T-helper 1 cell treated with Interleukin-12 subunit alpha and Interleukin-12 subunit beta and Interleukin-4 antibody, amounts not matched to agents 30 ng/mL and 1 ng/mL, for 36 hours (primary cell): ENCODE results near the gene EFNA5. TPM values are rescaled to one million over a fixed set of nuclear protein-coding genes. Genes with fewer than 3 reads are reported as not detected.
"Not testable (repeated sequence)": the region's sequence is repeated elsewhere in the genome, so short reads cannot be mapped to it uniquely, and the experiment has no call there.

Experiments
- intact Hi-C: fragments of 100-400 bp; cut with micrococcal nuclease; formaldehyde crosslinking; loops from one replicate; pipeline ENCODE4 v1.15.1; 2024
- total RNA-seq: library from RNA; stranded (reverse); gene quantifications from 2 replicates; pipeline ENCODE4 v1.2.3, GENCODE V29; 2022

The EFNA5 gene
- total RNA-seq, 1 donor from 2014 or later = not detected

DNA sequence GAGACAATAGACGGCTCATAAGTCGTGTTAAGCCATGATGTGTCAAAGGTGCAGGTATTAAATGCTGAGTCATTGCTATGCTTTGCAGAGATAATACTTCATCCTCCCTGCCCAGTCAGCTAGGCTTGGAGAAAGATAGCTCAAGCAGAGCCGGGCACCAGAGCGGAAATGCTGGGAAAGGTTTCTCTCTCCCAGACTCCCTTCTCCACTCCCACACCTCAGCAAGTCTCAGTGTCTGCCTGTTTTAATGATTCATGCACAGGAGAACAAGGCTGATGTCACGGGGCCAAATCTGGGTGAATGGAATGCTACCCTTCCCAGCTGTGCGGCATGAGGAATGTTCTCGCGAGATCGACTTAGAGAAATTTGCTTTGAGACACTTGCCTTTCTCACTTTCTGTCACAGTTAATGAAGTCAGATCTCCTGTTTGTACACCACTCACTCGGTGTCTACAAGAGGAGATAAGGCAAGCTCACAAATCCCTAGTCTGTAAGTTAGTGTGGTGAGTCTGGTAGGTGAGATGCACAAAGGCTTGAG lies 204.4 kb downstream of the EFNA5 start:
- intact Hi-C loops = no loop called here

DNA sequence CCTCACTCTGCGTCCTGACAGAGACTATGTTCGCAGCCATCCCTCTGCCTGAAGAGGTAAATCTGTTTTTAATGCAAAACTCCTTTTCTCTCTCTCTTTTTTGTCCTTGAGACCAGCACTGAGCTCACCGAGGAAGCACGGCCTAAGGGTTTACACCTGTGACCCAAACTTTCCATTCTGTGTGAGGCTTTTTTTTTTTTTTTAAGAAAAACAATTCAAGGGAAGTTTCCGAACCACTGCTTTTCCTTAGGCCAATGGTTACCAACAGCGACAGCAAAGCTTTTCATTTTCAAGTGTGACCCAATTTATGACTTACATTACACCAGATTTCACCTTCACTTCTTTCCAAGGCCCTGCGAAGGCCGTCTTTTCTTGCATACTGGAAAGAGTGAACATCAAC lies 205.9 kb downstream of the EFNA5 start:
- intact Hi-C loops = loop anchor here (5.0 kb wide), 1 partner anchor 107 kb away; no protein-coding TSS in a partner anchor

DNA sequence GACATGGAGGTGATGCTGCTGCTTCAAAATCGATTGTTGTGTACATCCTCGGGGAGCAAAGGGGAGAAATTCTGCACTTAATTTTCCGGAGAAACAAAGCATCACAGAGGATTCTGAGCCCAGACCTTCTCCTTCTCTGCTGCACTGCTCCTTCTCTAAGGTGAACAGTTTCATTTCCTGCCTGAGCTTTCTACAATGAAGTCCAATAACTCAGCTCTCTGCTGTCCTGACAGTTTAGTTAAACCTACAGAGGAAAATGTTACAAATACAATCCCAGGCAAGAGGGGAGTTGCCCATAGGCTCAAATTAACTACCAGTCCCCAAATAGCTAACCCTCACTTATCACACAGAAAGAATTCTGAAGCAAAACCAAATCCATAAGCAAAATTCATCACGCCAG lies 206.3 kb downstream of the EFNA5 start:
- intact Hi-C loops = loop anchor here (5.0 kb wide), 1 partner anchor 108 kb away; no protein-coding TSS in a partner anchor

DNA sequence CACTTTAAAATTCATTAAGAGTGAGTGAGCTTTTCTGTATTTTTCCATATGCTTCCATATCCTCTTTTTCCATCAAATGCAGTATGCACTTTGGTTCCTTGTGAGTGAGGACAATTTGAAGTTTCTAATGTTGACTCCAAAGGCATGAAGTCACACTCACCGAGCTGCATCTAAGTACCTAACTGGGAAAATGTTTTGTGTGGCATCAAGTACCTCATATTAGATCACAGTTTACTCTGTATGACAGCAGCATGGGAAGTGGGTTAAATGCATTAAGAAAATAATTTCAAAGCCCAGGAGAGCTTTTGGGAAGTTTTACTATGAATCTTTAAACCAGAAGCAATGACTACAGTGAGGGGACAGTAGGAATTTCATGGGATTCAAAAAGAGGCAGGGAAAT lies 207.0 kb downstream of the EFNA5 start:
- intact Hi-C loops = loop anchor here (5.0 kb wide), 1 partner anchor 109 kb away; no protein-coding TSS in a partner anchor

- intact Hi-C loops = loop anchor here (5.0 kb wide), 1 partner anchor 111 kb away; no protein-coding TSS in a partner anchor
Observed at GRCh38 chr5:107461770-107462169, 209.0 kb downstream of the EFNA5 start.

GRCh38 chr5:107460789-107461188 lies 209.9 kb downstream of the EFNA5 start:
- intact Hi-C loops = loop anchor here (5.0 kb wide), 1 partner anchor 112 kb away; no protein-coding TSS in a partner anchor

GRCh38 chr5:107459605-107460004 lies 211.1 kb downstream of the EFNA5 start:
- intact Hi-C loops = loop anchor here (5.0 kb wide), 1 partner anchor 113 kb away; no protein-coding TSS in a partner anchor

DNA sequence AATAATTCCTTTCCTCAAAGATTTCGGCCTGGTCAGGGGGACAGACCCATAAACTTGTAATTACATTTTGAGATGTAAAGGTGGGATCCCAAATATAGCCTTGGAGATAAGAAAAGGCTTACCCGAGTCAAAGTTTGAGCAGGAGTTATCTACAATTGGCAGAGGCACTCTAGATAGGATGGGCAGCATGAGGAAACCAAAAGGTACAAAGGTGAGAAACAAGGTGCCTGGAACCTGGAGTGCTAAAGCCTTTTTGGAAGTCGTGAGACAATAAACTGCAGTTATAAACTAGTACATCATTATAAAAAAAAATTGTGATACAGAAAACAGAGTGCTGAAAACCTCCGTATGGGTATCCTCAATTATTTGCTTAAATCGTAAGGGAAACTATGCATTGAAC lies 212.4 kb downstream of the EFNA5 start:
- intact Hi-C loops = no loop called here

DNA sequence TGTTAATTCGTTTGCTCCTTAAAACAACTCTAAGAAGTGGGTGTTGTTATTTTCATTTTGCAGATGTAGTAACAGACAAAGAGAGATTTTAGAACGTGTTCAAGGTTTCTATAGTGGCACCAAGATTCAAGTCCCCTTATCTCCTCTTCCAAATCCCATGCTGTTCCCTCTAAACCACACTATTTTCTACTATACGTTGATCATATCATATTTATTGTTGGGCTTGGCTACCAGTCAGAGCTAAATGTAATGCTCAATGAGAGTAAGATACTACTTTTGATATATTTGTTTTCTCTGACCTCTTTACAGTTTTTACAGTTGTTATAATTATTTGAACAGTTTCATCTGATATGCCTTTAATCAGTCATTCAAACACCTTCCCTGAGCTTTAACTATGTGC lies 212.9 kb downstream of the EFNA5 start:
- intact Hi-C loops = no loop called here

GRCh38 chr5:107457138-107457537 lies 213.6 kb downstream of the EFNA5 start:
- intact Hi-C loops = no loop called here

DNA sequence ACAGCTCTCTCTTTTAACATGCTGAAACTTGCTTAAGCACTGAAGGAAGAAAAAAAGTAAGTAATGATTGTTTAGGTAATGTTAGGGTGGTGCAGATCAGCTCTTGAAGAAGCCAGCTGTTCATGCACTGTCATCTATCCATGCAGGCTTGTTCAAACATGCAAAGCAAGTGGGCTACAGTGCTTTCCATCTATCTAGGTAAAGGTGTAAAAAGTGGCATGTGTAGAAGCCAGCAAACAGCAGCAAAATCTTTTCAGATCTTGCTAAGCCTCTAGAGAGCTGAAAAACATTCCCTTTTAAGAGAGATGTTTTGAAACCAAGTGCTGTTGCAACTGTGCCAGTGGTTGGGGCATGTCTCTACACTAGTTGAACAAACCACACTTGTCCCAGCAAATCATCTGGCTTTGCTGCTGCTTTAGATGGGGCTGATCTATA lies 214.4 kb downstream of the EFNA5 start:
- intact Hi-C loops = no loop called here

GRCh38 chr5:107455111-107455544 lies 215.6 kb downstream of the EFNA5 start:
- intact Hi-C loops = no loop called here

DNA sequence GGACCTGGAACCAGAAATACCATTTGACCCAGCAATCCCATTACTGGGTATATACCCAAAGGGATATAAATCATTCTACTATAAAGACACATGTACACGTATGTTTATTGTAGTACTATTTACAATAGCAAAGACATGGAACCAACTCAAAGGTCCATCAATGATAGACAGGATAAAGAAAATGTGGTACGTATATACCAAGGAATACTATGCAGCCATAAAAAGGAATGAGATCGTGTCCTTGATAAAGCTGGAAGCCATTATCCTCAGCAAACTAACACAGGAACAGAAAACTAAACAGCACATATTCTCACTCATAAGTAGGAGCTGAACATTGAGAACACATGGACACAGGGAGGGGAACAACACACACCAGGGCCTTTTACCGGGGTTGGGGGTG lies 218.9 kb downstream of the EFNA5 start:
- intact Hi-C loops = not testable (repeated sequence)

DNA sequence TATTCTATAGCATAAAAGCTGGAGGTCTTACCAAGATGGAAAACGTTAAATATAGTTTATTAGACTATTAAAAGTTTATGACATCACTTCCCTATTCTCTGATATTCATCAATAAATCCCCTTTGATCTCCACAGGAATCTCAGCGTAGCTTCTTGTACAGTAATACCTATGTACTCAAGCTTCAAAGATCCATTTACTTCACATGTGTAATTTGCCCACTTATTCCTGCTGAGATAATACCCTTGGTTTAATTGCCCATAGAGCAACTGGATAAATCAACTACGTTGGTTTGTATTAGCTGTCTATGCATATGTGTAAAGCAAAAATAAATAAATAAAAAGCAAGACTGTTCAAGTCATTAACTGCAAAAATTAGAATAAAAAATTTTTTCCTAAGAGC lies 219.7 kb downstream of the EFNA5 start:
- intact Hi-C loops = no loop called here

DNA sequence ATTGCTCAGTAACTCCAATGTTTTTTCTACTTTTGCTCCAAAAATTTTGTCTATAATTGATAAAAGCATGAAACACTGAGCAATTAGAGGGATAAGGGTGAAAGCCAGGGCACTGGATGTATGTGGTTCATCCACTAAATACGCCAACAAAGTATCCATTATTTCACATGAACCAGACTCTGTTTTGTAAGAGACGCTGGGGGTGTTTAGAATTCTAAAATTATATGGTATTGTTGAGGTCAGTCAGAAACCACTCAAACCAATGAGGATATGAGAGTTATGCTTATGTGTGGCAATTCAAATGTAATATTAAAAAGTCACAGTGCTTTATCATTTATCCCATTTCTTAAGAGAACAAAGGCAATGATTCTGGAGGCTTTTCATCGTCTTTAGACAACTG lies 220.2 kb downstream of the EFNA5 start:
- intact Hi-C loops = no loop called here

DNA sequence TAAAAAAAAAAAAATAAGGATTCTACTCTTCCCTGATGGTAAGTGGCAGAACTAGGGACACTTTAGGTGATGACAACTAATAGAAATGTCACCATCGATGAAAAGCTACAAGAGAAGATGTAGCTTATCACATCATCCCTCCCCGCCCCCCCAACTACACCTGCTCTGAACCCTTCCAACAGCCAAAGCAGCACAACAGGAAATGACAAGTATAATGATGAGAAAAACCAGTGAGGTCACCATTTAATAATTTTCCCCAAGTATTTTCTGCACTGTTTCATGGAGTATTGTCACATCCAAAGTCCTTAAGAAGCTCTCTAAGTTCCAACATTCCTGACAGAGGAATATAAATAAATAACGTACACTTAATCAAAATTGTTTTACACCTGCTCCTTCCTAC lies 221.4 kb downstream of the EFNA5 start:
- intact Hi-C loops = no loop called here

DNA sequence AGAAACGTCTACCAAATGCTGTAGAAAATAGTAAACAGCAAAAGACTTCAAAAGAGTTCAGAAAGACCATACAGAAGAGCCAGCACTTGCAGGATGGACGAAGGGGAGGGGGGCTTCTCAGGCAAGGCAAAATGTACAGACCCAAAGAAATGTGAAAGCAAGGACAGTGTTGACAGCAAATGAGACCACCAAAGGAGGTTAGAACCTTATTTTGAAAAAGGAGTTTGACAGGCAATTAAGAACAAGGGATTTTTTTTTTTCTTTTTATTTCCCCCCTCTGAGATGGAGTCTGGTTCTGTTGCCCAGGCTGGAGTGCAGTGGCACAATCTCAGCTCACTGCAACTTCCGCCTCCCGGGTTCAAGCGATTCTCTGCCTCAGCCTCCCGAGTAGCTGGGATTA lies 223.2 kb downstream of the EFNA5 start:
- intact Hi-C loops = no loop called here

GRCh38 chr5:107446972-107447371 lies 223.8 kb downstream of the EFNA5 start:
- intact Hi-C loops = no loop called here

DNA sequence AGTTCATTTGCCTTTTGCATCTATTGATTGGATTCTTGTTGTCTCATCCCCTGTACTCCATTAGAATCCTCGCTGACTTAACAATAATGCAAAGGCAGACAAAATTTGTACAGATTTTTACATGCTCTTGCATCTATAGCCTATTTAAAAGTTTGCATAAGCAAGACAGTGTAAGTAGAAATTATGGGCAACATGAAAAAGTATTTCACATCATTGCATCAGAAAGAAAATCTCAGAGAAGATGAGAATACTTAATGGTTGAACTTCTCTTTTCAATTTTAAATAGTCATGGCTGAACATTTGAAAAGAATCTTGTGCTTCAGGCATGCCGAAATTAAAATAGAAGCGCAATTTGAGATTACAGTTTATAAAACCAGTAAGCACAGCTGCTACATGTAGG lies 226.4 kb downstream of the EFNA5 start:
- intact Hi-C loops = no loop called here

DNA sequence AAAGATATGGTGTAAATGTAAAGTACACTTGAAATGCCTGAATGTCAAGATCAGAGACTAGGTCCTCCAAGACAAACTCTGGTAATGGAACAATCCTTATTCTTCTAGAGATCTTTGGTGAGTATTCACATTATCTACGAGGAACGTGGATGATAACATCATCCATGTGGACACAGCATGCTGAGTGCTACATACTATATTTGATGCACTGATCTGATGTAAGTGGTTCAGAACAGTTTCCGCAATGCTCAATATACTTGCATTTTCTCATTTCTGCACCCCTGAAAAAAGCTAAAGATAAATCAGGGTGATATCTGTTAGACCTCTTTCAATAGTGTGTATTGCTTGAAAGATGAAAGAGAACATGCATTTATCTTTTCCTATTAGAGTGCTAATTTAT lies 226.8 kb downstream of the EFNA5 start:
- intact Hi-C loops = no loop called here

DNA sequence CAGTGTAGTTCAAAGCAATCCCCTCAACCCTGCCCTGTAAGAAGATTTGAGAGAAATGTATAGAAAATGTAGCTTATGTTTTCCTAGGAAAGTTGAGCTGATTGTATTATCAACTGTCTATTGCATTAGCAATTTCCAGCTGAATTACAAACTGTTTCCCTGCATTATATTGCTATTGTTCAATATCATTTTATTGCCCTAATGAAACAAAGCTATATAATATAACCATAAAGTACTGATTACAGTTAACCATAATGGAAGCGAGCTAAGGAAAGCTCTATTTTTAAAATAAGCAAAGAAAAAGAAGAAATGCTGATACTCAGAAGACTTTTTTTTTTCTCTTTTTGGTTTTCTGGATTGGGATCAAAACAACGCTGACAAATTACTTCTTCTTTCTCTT lies 228.3 kb downstream of the EFNA5 start:
- intact Hi-C loops = no loop called here

- intact Hi-C loops = no loop called here
Observed at GRCh38 chr5:107439832-107440231, 230.9 kb downstream of the EFNA5 start.

DNA sequence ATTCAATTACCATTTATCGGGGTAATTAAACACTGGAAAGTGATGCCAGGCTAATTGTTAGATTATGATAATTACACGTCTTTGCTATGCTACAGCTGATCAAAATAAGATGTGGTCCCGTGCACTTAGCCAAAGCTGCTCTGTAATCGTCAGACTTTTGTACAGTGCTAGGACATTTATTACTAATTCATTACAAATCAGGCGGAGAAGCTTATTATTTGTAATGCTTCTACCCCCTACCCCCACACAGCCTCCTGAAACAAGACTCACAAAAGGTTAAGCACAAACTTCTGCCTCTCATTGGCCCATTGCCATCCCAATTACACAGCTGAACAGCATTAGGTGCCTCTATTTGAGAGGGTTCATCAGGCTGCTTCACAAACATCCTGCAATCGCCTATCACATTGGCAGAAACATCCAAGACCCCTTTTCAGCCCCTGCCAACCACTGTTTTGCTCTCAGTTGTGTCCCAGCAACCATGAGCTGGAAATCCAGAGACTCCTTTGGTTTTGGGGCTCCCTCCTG lies 232.7 kb downstream of the EFNA5 start:
- intact Hi-C loops = no loop called here
